ENCODE measurements around the gene ELF5.

GRCh38 chr11:34502949-34503348 is 10.6 kb downstream of the ELF5 start:
- no peak for TF ChIP-seq HNF4G (IDR thresholded peaks at IDR 0.05)
- no peak for TF ChIP-seq YY1 (IDR thresholded peaks at IDR 0.05)
- TF ChIP-seq CTCF (IDR thresholded peaks at IDR 0.05; ENCODE audit: low read depth, low read length, missing input control): no peak
